ENCODE results near the gene C3orf33.
"Not testable (repeated sequence)": the region's sequence is repeated elsewhere in the genome, so short reads cannot be mapped to it uniquely, and the experiment has no call there.

Gene C3orf33

DNA sequence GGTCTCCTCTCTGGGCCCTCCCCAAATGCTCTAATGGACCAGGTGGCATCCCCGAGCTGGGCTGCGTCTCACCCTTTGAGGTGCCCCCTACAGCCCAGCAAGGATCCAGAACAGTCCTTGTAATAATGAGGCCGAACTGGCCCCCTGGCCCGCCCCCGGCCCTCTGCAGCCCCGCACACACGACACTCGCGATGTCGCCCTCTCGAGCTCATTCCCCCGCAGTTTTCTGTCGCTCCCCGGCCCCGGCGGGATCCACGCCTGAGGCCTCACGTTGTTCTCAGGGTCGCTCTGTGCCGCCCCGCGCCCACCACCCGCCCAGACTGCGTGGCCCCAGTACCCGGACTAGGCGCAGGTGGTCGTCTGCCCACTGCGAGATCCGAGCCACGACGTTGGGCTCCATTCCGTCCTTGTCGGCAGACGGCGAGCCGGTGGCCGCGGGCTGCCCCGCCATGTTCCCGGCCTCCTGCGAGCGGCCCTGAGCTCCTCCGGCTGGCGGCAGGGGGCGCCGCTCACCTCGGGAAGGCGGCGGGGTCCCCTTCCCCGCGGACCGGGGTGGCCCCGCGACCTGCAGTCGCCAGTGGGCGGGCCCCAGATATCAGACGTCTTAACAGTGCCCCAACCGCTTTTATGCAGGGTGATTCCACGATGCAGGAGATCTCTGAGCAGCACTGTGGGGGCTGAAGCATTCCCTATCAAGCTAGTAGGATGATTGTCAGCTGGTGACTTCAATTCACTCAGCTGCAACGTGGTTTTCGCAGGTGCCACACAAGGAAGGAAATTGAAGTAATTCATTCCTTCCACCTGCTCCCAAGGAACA, at the start of gene C3orf33:
TSS of gene C3orf33 (minus strand) at position 477 of the 817 bp plus-strand sequence. CDS start at position 451, 26 bp downstream.
- DNase-seq (ENCODE audit: low read depth in 2 of 2, low spot score in 1 of 2): peak; percentile 25 to 59

- DNase-seq (ENCODE audit: low read depth in 2 of 2, low spot score in 1 of 2): peak; percentile 96 to 97
Measured at GRCh38 chr3:155854141-155854940, 48.3 kb upstream of the C3orf33 start, which contains the start of gene SLC33A1. SLC33A1 (minus strand) TSS chr3:155854427; CDS start chr3:155853997, 430 bp downstream.

DNA sequence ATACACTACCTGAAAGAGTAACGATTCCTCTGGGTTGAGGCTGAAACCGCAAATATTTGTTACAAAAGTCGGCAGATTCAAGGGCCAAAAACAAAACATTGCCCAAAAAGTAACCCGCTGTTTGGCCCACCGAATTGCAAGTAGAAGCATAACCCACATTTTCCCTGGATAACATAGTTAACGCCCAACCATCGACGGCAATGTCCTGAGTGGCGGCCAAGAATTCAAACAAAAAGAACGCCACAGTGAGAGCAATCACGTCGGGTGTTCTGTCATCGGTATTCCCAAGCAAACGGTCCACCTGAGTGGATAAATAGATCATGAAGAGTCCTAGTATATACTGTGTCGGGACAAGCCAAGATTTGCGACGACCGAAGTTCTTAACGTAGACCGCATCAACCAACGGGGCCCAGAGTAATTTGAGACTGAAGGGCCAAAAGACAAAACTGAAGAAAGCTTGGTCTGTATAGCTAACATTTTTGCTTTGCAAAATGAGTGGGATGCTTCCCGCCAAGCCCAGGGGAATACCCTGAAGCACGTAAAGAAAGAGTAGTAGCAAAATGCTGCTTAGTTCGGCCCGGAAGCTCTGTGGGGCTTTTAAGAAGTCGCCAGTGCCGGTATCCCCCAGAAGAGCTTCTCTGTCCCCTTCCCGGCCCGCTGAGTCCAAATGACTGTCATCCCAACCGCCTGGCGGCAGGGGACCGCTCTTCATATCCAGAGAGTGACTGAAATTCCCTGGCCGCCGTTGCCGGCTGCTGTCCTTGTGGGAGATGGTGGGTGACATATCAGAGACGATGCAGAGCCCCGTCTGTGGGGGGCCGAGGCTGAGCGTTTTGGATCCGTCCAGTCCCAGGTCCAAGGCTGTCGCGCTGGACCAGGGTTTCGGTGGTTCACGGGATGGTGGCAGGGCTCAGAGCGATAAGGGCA, 47.4 kb upstream of the C3orf33 start:
- no peak for DNase-seq (ENCODE audit: low read depth in 2 of 2, low spot score in 1 of 2)

GRCh38 chr3:155852341-155852740, 46.3 kb upstream of the C3orf33 start:
- DNase-seq (ENCODE audit: low read depth in 2 of 2, low spot score in 1 of 2): no peak

DNA sequence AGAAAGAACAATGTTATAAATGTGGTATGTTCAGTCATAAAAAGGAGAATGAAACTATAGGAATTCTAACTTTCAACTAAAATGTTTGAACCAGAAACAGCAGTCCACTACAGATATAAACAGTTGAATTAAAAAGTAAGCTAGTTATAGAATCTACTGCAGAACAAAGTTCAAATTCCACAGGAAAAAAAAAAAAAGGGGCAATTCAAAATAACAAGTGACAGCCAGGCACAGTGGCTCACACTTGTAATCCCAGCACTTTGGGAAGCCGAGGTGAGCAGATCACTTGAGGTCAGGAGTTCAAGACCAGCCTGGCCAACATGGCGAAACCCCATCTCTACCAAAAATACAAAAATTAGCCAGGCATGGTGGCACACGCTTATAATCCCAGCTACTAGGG, 43.3 kb upstream of the C3orf33 start:
- DNase-seq (ENCODE audit: low read depth in 2 of 2, low spot score in 1 of 2): not testable (repeated sequence)

DNA sequence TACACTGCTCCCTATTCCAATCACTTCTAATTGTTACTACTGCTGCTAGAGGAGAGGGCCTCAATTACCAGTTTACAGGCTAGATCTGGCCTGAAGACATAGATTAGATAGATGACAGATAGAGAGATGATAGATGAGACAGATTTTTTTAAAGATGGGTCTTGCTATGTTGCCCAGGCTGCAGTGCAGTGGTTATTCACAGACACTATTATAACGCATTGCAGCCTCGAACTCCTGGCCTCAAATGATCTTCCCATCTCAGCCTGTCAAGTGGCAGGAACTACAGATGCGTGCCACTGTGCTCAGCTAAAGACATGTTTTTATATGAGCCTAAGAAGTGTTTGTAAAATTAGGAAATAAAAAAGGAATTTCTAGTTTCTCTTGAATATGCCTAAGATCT, 41.9 kb upstream of the C3orf33 start:
- DNase-seq (ENCODE audit: low read depth in 2 of 2, low spot score in 1 of 2): no peak

DNA sequence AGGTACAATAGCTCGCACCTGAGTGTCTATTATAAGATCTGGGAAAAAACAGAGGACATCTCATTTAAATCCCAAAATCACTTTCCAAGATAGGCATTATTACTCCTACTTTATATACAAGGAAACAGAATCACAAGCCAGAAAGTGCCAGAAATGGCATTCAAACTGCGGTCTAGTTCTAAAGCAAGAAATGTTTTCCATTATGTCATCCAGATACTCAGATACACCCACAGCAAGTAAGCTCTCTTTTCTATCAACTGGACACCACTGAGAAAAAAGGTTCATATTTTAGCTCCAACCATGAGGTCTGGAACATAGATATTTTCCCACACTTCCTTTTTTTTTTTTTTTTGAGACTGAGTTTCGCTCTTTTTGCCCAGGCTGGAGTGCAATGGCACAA, 40.0 kb upstream of the C3orf33 start:
- DNase-seq (ENCODE audit: low read depth in 2 of 2, low spot score in 1 of 2): no peak

- DNase-seq (ENCODE audit: low read depth in 2 of 2, low spot score in 1 of 2): no peak
Measured at GRCh38 chr3:155843569-155843968, 37.5 kb upstream of the C3orf33 start.

DNA sequence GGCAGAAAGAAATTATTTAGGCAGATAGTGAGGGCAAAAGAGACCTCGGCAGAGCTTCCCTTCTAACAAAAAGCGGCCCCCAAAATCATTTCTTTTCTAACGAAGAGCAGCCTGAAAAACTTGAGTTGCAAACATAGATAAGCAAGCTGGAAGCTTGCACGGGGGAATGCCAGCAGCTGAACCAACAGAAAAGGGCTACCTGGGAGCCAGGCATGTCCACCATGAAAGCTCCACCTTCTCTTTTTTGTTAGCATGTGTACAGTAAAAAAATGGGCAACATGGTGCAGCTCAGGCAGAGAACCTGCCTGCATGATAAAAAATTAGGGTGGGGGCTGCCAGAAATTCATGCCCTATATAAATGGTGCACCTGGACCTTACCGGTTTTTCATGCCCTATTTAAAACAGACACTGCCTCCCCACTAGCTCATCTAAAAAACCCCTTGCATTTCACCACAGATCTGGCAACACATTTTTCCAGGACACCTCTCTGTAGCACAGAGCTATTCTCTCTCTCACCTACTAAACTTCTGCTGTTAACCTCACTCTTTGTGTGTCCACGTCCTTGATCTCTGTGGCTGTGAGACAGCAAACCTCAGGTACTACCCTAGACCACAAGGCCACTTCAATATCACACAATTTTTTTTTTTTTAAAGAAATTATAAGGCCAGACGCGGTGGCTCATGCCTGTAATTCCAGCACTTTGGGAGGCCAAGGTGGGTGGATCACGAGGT, 29.4 kb upstream of the C3orf33 start:
- no peak for DNase-seq (ENCODE audit: low read depth in 2 of 2, low spot score in 1 of 2)

DNA sequence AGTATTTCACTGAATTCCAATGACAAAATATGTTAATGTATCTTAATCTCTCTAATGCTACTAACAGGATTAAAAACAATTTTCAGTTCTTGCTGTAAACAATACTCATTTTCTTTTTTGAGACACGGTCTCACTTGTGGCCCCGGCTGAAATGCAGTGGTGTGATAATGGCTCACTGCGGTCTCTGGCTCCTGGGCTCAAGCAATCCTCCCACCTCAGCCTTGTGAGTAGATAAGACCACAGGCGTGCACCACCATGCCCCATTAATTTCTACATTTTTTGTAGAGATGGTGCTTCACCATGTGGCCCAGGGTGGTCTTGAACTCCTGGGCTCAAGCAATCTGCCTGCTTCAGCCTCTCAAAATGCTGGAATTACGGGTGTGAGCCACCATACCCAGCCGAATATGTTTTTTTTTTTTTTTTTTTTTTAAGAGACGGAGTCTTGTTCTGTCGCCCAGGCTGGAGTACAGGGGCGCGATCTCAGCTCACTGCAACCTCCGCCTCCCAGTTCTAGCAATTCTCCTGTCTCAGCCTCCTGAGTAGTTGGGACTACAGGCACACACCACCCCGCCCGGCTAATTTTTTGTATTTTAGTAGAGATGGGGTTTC, 22.5 kb upstream of the C3orf33 start:
- DNase-seq (ENCODE audit: low read depth in 2 of 2, low spot score in 1 of 2): not testable (repeated sequence)

DNA sequence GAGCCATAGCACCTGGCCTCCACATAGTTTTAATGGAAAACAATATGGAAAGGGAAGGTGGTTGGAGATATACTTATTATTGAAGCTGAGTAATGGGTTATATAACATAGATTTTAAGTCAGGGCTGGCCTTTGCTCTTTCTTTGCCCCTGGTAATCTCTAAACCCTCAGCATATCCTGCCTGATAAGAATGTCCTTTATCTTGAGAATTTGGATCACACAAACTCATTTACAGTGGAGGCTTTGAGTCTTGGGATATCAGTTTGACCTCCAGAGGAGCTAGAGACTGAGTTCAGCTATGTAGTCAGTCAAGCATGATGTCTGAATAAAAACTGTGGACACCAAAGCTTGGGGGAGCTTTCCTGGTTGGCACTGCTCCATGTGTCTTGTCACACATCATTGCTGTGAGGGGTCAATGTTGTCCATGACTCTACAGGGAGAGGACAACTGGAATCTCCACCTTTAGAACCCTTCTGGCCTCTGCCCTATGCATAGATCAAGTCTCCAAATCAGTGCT, 9.0 kb upstream of the C3orf33 start:
- no peak for DNase-seq (ENCODE audit: low read depth in 2 of 2, low spot score in 1 of 2)

- DNase-seq (ENCODE audit: low read depth in 2 of 2, low spot score in 1 of 2): not testable (repeated sequence)
Measured at GRCh38 chr3:155813224-155813623, 7.1 kb upstream of the C3orf33 start.

GRCh38 chr3:155809181-155809580, 3.1 kb upstream of the C3orf33 start:
- DNase-seq (ENCODE audit: low read depth in 2 of 2, low spot score in 1 of 2): no peak

DNA sequence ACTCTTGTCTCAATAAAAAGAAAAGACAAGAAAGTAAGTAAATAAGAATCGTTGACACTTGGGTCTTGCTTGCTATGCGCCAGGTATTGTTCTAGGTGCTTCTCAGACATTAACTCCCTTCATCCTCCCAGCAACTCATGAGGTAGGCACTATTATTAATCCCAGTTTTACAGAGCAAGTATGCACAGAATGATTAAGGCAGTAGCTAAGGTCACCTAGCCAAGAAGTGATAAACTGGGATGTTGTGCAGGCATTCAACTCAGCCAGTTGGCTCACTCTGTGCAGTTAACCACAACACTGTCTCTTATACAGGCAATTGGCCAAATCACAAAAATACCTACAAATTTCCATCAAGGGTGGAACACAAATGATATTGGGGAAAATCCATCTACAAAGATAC, 1.7 kb upstream of the C3orf33 start:
- DNase-seq (ENCODE audit: low read depth in 2 of 2, low spot score in 1 of 2): no peak

DNA sequence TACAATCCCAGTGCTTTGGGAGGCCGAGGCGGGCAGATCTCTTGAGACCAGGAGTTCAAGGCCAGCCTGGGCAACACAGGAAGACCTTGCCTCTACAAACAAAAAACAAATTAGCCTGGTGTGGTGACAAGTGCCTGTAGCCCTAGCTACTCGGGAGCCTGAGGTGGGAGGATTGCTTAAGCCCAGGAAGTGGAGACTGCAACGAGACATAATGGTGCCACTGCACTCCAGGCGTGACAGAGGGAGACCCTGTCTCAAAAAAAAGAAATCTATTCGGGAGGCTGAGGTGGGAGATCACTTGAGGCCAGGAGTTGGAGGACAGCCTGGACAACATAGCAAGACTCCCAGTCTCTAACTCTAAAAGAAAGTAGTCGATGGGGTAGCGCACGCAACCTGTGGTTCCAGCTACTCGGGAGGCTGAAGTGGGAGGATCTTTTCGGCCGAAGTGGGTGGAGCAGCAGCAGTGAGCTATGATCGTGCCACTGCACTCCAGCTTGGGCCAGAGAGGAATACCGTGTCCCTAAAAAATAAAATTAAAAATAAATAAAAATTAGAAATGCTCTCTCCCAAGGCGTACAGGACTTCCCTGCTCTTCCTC, 775 bp downstream of the C3orf33 start:
- no peak for DNase-seq (ENCODE audit: low read depth in 2 of 2, low spot score in 1 of 2)

GRCh38 chr3:155804323-155804722, 1.8 kb downstream of the C3orf33 start:
- no peak for DNase-seq (ENCODE audit: low read depth in 2 of 2, low spot score in 1 of 2)

DNA sequence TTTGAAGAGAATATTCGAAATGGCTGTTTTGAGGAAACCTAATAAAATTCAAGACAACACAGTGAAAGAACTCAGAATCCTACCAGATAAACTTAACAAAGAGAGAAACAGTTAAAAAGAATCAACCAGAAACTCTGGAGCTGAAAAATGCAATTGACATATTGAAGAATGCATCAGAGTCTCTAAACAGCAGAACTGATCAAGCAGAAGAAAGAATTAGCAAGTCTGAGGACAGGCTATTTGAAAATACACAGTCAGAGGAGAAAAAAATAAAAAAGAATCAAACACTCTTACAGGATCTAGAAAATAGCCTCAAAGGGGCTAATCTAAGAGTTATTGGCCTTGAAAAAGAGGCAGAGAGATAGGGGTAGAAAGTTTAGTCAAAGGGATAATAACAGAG, 13.5 kb downstream of the C3orf33 start:
- DNase-seq (ENCODE audit: low read depth in 2 of 2, low spot score in 1 of 2): no peak

DNA sequence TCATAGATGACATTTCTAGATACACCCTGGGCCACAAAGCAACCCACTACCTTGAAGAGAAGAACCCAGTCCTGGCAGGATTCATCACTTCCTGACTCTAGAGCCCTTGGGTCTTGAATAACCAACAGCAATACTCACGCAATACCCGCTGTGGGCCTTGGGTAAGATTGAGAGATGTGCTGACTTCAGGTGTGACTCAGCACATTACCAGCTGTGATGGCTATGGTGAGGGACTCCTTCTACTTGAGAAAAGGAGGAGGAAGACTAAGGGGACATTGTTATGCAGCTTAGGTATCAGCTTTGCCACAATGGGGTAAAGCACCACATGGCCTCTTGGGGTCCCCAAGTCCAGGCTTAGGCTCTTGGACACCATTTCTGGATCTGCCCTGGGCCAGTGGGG, 14.9 kb downstream of the C3orf33 start:
- DNase-seq (ENCODE audit: low read depth in 2 of 2, low spot score in 1 of 2): no peak

DNA sequence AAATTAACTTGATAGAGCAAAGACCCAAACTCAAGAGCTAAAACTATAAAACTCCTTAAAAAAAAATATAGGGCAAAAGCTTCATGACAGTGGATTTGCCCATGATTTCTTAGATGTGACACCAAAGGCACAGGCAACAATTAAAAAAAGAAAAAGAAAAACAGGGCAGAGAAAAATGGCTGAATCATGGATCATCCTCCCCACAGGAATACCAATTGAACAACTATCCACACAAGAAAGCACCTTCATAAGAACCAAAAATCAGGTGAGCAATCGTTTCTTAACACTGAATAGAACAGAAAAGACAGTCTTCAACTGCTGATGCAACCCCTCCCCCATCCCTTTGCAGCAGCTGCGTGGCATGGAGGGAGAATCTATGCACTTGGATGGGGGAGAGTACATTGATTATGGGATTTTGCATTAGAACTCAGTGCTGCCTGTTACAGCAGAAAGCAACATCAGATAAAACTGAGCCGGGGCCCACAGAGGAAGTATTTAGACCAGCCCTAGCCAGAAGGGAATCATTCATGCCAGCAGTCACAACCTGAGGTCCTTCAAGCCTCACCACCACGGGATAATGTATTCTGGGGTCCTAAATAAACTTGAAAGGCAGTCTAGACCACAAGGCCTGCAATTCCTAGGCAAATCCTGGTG, 15.7 kb downstream of the C3orf33 start:
- DNase-seq (ENCODE audit: low read depth in 2 of 2, low spot score in 1 of 2): no peak

Measured in stimulated activated CD8-positive, alpha-beta memory T cell treated with anti-CD3 and anti-CD28 coated beads, Interleukin-4, amount 100 ng/mL, for 1 hour (primary cell).